IPS-15b (cell line): ENCODE data around the gene RFNG.
A peak's percentile ranks its signal among the peaks of the same experiment; 100 is the strongest.

Experiments
- H3K27me3 ChIP-seq: one replicate; pipeline ENCODE4 v1.6.1; 2013; ENCODE audit warnings: low read length; ENCODE audit not compliant: control insufficient read depth, insufficient read depth
- H3K36me3 ChIP-seq: one replicate; pipeline ENCODE4 v1.6.1; 2013; ENCODE audit warnings: low read length; ENCODE audit not compliant: control insufficient read depth, insufficient read depth
- H3K4me1 ChIP-seq: one replicate; pipeline ENCODE4 v1.6.1; 2013; ENCODE audit warnings: mild to moderate bottlenecking, low read length; ENCODE audit not compliant: control insufficient read depth, insufficient read depth
- H3K4me3 ChIP-seq: one replicate; pipeline ENCODE4 v1.5.1; 2013; ENCODE audit warnings: low read depth, low read length
- H3K9ac ChIP-seq: one replicate; pipeline ENCODE4 v1.6.1; 2013; ENCODE audit warnings: low read depth, mild to moderate bottlenecking, low read length
- H3K9me3 ChIP-seq: one replicate; pipeline ENCODE4 v1.6.1; 2013; ENCODE audit warnings: mild to moderate bottlenecking, low read length; ENCODE audit not compliant: control insufficient read depth, insufficient read depth

The RFNG gene

DNA sequence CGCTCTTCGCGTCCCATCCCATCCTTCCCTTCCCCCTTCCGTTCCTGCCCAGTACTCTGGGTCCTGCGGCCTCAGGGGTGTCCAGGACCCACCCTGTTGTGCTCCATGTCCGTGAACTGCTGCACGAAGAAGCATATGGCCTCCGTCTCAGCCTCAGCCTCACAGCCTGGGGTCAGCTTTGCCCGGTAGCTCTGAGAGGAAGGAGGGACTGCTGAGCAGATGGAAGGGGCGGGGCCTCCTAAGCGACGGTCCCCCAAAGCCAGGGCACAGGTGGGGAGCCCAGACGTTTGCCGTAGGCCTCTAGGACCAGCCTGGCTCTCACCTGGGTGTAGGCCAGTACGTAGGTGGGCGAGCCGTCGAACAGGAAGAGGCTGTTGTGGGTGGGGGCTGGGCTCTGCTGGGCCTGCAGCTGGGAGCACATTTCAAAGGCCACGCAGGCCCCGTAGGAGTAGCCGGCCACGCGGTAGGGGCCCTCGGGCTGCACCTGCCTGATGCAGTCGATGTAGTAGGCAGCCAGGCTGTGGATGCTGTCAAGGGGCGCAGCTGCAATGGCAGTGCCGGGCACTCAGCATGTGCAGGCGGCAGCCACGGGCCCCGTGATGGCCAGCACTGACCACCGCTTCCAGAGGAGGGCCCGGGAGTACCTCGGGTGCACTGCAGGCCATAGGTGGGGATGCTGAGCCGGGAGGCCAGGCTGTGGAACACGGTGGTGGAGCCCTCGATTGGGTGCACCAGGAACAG is 28.6 kb upstream of the RFNG start:
- Histone ChIP-seq H3K9me3 (no peaks in the 10 kb centered on the region), H3K27me3 (no peaks in the 10 kb centered on the region), H3K4me1 (no peaks in the 10 kb centered on the region), H3K4me3 (no peak overlapping the region), H3K9ac (no peak overlapping the region), H3K36me3 (peaks cover 66% of the 10 kb centered on the region)

DNA sequence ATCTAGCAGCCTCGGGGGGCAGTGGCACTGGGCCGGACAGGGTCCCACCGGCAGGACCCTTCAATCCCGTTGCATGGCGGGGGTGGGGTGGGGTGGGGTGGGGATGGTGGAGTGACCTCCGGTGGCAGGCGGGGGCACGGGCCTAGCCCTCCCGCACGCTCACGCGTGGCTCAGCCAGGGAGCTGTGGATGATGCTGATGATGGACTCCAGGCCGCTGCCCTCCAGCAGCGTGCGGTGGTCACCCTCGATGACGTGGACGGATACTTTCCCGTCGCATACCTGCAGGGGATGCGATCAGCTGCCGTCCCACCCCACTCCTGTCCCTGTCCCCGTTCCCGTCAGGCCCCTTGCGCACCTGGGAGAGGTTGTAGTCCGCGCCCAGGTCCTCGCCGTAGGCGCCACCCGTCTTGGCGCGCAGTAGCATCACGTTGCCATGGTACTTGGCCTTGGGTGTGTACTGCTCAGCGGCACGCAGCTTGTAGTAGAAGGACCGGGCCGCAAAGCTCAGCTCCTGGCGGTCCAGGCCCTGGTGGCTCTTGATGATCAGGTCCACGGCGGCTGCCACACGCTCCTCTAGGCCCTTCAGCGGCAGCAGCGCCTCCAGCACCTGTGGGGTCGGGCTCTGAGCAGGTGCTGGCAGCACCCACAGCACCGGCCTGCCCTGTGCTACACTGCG is 27.5 kb upstream of the RFNG start:
- Histone ChIP-seq H3K36me3 (peaks cover 55% of the 10 kb centered on the region), H3K9ac (no peak overlapping the region), H3K4me3 (no peak overlapping the region), H3K4me1 (no peaks in the 10 kb centered on the region), H3K27me3 (no peaks in the 10 kb centered on the region), H3K9me3 (no peaks in the 10 kb centered on the region)

DNA sequence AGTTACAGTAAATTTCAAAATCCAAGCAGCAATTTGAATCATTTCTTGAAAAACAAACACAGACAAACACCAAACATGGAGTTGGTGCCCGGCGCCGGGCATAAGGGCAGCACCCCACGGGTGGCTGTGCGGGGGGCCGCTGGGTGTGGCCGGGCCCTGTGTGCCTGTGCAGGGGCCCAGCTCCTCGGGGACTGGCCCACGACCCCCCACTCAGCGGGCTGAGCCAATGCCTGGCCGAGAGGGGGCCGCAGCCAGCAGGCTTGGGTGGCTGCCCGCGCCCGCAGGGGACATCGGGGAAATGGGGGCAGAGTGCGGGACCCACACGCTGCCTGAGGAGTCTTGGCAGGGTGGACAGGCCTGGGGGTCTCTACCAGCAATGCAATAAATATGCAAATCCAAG is 26.8 kb upstream of the RFNG start:
- no peak overlapping the region for H3K9ac ChIP-seq
- H3K9me3 ChIP-seq = no peaks in the 10 kb centered on the region
- no peaks in the 10 kb centered on the region for H3K27me3 ChIP-seq
- peaks cover 48% of the 10 kb centered on the region for H3K36me3 ChIP-seq
- H3K4me1 ChIP-seq = no peaks in the 10 kb centered on the region
- no peak overlapping the region for H3K4me3 ChIP-seq

DNA sequence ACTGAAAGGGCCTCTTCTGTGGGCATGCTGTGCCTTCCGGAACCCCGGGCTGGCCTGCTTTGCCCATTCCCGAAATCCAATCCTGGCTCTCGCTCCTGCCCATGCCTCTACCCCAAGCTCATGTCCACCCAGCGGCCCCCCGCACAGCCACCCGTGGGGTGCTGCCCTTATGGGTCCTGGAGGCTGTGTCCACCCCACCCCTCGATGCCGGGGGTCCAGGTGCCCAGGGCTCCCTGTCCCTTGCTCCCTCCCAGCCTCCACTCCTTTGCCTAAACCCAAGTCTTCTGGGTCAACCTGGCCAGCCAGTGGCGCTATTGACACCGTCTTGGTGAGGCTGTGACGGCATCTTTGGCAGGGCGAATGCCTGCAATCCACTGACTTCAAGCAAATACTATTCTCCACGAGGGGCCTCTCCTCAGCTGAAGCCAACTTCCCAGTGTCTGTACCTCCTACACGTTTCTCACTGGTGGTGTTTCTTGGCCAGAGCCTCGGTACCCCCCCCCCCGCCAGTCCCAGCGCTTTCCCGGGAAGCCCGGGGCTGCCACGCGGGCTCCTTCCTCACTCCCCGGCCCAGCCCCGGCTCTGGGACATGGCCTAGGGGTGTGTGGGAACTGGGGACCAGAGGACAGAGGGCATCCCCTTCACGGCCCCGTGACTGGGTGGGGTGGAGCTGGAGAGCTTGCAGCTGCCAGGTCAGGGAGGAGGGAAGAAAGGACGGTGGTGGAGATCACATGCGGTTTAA is 26.2 kb upstream of the RFNG start:
- H3K4me3 ChIP-seq = no peak overlapping the region
- peaks cover 42% of the 10 kb centered on the region for H3K36me3 ChIP-seq
- H3K27me3 ChIP-seq = no peaks in the 10 kb centered on the region

DNA sequence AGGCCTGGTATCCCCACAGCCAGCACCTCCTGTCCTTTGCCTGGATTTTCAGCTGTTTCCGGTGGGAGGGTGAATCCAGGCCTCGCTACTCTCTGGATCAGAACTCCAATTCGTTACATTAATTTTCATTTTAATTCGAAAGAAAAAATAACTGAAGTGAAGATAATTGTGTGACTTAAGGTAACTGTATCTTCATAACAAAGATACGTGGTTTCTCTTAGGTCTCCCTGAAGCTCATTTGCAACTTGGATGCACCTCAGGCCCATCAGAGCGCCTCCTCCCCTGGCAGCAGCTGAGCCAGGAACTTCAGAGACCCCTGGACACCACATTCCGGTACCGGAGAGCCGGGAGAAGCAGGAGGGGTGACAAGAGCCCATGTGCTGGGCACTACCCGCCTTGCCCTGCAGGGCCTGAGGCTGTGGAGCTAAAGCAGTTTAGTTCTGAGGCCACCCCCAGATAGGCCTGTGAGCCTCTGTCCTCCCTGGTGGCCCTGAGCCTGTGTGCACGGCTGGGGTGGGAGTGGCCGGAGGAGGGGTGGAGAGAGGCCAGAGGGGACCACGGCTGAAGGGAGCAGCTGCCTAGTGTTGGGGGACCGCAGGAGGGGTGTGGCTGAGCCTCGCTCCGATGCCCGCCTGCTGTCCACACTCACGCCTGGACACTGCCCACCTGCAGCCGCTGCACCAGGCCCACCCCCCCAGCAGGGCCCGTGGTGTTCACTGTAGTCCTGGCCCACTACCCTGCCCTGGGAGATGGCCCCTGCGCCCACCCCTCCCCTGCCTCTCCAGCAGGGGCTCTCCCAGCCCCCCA is 25.4 kb upstream of the RFNG start:
- H3K9me3 ChIP-seq = no peaks in the 10 kb centered on the region
- H3K27me3 ChIP-seq = no peaks in the 10 kb centered on the region
- H3K36me3 ChIP-seq = peaks cover 34% of the 10 kb centered on the region
- no peak overlapping the region for H3K9ac ChIP-seq
- no peak overlapping the region for H3K4me3 ChIP-seq
- H3K4me1 ChIP-seq = no peaks in the 10 kb centered on the region

More for the DNA sequence above, 26.2 kb upstream of the RFNG start:
- Histone ChIP-seq H3K9ac (no peak overlapping the region), H3K4me1 (no peaks in the 10 kb centered on the region), H3K9me3 (no peaks in the 10 kb centered on the region)

DNA sequence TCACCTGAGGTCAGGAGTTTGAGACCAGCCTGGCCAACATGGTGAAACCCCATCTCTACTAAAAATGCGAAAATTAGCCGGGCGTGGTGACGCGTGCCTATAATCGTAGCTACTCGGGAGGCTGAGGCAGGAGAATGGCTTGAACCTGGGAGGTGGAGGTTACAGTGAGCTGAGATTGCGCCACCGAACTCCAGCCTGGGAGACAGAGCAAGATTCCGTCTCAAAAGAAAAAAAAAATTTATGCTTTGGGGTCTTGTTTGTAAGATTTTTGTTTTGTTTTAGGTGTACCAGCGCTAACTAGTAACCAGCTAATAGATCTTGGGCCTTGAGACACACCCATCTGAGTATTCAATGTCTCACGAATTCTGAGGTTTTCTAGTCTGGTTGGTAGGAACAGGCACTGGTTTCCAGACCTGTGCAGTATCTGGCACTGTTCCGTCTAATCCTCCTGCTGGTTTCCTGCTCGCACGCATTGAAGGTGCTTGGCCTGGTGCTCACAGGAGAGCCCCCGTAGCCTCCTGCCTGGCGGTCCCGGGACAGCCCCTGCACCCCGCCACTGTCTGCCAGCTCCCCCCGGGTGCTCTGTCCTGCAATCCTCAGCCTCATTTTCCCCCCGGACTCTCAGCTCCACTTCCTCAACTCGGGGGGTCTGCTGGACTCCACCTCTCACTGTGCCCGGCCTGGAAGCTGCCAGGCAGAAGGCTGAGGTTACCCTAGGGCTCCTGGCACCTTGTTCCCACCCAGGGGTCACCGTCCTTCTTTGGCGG is 24.6 kb upstream of the RFNG start:
- no peak overlapping the region for H3K9ac ChIP-seq
- no peaks in the 10 kb centered on the region for H3K9me3 ChIP-seq
- H3K36me3 ChIP-seq = peaks cover 31% of the 10 kb centered on the region
- H3K4me1 ChIP-seq = no peaks in the 10 kb centered on the region
- no peaks in the 10 kb centered on the region for H3K27me3 ChIP-seq
- no peak overlapping the region for H3K4me3 ChIP-seq

DNA sequence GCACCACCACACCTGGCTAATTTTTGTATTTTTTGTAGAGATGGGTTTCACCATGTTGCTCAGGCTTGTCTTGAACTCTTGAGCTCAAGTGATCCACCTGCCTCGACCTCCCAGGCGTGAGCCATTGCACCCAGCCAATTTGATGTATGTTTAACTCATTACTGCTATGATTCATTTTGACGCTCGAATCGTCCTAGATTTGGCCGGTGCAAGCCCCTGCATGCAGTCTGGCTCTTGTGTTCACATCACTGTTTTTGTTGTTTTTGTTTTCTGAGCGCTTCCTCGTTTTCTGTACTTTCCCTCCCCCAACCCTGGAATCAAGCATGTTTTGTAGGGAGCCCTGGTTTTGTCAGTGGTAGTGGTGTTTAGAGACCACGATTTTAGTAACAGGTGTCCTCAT is 21.8 kb upstream of the RFNG start:
- Histone ChIP-seq H3K9ac (no peak overlapping the region), H3K4me3 (no peak overlapping the region), H3K9me3 (no peaks in the 10 kb centered on the region), H3K27me3 (no peaks in the 10 kb centered on the region), H3K4me1 (no peaks in the 10 kb centered on the region), H3K36me3 (peaks cover 5% of the 10 kb centered on the region)

DNA sequence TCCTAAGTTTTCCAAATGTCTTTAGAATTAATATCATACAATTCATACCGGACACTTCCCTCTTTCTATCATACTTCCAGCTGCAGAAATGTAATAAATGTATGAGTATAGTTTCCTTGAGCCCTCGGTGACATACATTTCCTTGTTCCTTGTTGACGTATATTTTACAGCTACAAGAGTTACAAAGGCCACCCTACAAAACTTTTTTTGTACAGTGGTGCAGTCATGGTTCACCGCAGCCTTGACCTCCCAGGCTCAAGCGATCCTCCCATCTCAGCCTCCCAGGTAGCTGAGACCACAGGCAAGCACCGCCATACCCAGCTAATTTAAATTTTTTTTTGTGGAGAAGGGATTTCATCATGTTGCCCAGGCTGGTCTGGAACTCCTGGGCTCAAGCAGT is 21.2 kb upstream of the RFNG start:
- H3K4me1 ChIP-seq = no peaks in the 10 kb centered on the region
- no peaks in the 10 kb centered on the region for H3K9me3 ChIP-seq
- no peak overlapping the region for H3K9ac ChIP-seq
- peaks cover 2% of the 10 kb centered on the region for H3K36me3 ChIP-seq
- no peaks in the 10 kb centered on the region for H3K27me3 ChIP-seq
- no peak overlapping the region for H3K4me3 ChIP-seq

DNA sequence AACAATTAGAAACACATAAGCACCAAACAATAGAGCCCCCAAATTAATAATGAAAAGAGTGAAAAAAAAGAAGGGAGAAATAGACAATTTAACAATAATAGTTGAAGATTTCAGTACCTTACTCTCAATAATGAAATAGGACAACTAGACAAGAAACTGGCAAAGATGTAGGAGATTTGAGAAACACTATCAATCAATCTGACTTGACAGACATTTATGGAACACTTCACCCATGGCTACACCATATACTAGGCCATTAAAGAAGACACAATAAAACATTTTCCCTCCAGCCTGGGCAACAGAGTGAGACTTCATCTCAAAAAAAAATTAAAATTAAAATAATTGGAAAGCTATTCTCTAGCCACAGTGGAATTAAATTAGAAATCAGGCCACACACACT is 19.0 kb upstream of the RFNG start:
- Histone ChIP-seq H3K4me1 (no peaks in the 10 kb centered on the region), H3K9ac (no peak overlapping the region), H3K9me3 (no peaks in the 10 kb centered on the region), H3K36me3 (no peaks in the 10 kb centered on the region), H3K27me3 (no peaks in the 10 kb centered on the region), H3K4me3 (no peak overlapping the region)

DNA sequence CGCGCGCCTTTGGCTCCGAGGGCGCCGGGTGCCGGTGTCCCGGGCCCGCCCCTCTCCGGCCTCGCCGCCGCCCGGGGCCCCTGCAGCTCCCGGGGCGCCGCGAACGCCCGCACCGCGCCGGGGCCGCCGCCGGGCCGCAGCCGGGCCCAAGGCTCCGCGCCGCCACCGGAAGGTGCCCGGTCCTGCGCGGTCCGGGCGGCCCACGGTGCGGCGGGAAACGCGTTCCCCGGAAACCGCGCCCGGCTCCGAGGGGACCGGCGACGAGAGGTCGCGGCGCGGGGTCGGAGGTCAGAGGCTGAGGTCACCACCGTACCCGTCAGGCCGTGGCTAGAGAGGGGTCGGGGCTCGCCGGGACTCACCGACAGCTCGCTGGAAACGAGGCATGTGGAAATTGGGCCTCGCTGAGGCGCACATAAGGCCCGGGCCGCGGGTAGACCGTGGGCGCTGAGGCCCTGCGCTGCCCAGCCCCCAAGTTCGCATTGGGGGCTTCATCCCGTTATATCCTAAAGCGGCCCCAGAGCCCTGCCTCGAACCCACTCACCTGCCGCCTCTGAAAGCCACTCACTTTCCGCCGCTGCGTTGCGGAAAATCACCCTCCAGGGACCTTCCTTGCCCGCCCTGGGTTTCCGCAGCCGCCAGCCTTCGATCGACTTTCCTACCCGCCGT is 14.2 kb upstream of the RFNG start, which contains the start of gene DUS1L:
DUS1L (minus strand) TSS at position 167 of the 666 bp plus-strand sequence. CDS start 745 bp downstream, outside the sequence.
- peak within 1 kb of the TSS; percentile 76 for H3K9ac ChIP-seq
- peaks cover 28% of the 10 kb centered on the region for H3K36me3 ChIP-seq
- no peaks in the 10 kb centered on the region for H3K27me3 ChIP-seq
- peaks cover 2% of the 10 kb centered on the region for H3K4me1 ChIP-seq
- H3K9me3 ChIP-seq = no peaks in the 10 kb centered on the region
- H3K4me3 ChIP-seq = peak within 1 kb of the TSS; percentile 72
